HepG2 (cell line): ENCODE measurements around the gene SEMA3B. TPM values are rescaled to one million over a fixed set of nuclear protein-coding genes. Genes with fewer than 3 reads are reported as not detected.

Source experiments
- ATF7 ChIP-seq, 2 experiments: fragments of 450-650 bp in 1 of 2; sonication (generic) in 1 of 2; formaldehyde crosslinking in 1 of 2; IDR thresholded peaks; 2 replicates each; pipeline versions ENCODE4 v1.4.0 to v1.6.1; 2016 to 2020; ENCODE audit warnings: antibody characterized with exemption in 1 of 2, mild to moderate bottlenecking in 1 of 2, missing genetic modification reagents in 1 of 2
- BCL3 ChIP-seq: sonication (generic); formaldehyde crosslinking; IDR thresholded peaks from 2 replicates; pipeline ENCODE4 v1.5.1; 2020; ENCODE audit warnings: mild to moderate bottlenecking, missing genetic modification reagents, moderate library complexity
- ERF ChIP-seq: IDR thresholded peaks from 2 replicates; pipeline ENCODE4 v1.6.1; 2018; ENCODE audit warnings: missing biosample characterization, missing genetic modification reagents
- NCOR1 ChIP-seq: fragments of 200-600 bp; sonication (generic); IDR thresholded peaks from 2 replicates; pipeline ENCODE4 v1.7.0; 2017; ENCODE audit warnings: antibody characterized with exemption, low read length, borderline replicate concordance
- NKX3-1 ChIP-seq: sonication (generic); formaldehyde crosslinking; IDR thresholded peaks from 2 replicates; pipeline ENCODE4 v1.5.0; 2020; ENCODE audit warnings: missing genetic modification reagents
- PCBP2 ChIP-seq: fragments of 200-400 bp; formaldehyde crosslinking; optimal IDR thresholded peaks from 2 replicates; pipeline ENCODE3; 2018; ENCODE audit warnings: low read length, low read depth; ENCODE audit not compliant: poor library complexity, severe bottlenecking
- PLRG1 ChIP-seq: fragments of 450-650 bp; conservative IDR thresholded peaks from 2 replicates; pipeline ENCODE4 v1.6.1; 2016
- POLR2AphosphoS2 ChIP-seq: IDR thresholded peaks from 2 replicates; pipeline ENCODE4 v1.6.1; 2011; ENCODE audit warnings: low read depth, low read length, improper control_type of control experiment
- RERE ChIP-seq: IDR thresholded peaks from 2 replicates; pipeline ENCODE4 v1.6.1; 2016; ENCODE audit warnings: low read depth, missing genetic modification reagents, missing compliant biosample characterization
- RNF2 ChIP-seq: fragments of 450-650 bp; conservative IDR thresholded peaks from 2 replicates; pipeline ENCODE4 v1.6.1; 2016; ENCODE audit warnings: low read depth
- TCF7L2 ChIP-seq: IDR thresholded peaks from 2 replicates; pipeline ENCODE4 v1.6.1; 2011; ENCODE audit warnings: mild to moderate bottlenecking, low read depth, low read length, moderate library complexity
- ZBTB3 ChIP-seq: sonication (generic); formaldehyde crosslinking; IDR thresholded peaks from 2 replicates; pipeline ENCODE4 v1.4.0; 2020; ENCODE audit warnings: low read depth, mild to moderate bottlenecking, moderate library complexity, missing genetic modification reagents, borderline replicate concordance
- ZHX2 ChIP-seq, 2 experiments: sonication (generic) in 1 of 2; formaldehyde crosslinking in 1 of 2; IDR thresholded peaks; 2 replicates each; pipeline versions ENCODE4 v1.6.1 to v1.9.0; 2014 to 2022; ENCODE audit warnings: antibody characterized with exemption in 1 of 2, borderline replicate concordance in 1 of 2, inconsistent platforms in 1 of 2, low read depth in 1 of 2, missing genetic modification reagents in 1 of 2
- ZNF530 ChIP-seq: sonication (generic); formaldehyde crosslinking; IDR thresholded peaks from 2 replicates; pipeline ENCODE4 v1.5.0; 2020; ENCODE audit warnings: low read depth, mild to moderate bottlenecking, missing genetic modification reagents
- ZNF605 ChIP-seq: sonication (generic); formaldehyde crosslinking; IDR thresholded peaks from 2 replicates; pipeline ENCODE4 v1.8.0; 2022; ENCODE audit warnings: mild to moderate bottlenecking, missing genetic modification reagents
- ZNF841 ChIP-seq: sonication (generic); formaldehyde crosslinking; IDR thresholded peaks from 2 replicates; pipeline ENCODE4 v1.8.1; 2023; ENCODE audit warnings: missing genetic modification reagents, borderline replicate concordance
- polyA plus RNA-seq, 8 experiments: library from polyadenylated mRNA; depleted of rRNA in 3 of 8; stranded (reverse) in 7 of 8; unstranded in 1 of 8; fragments of >200 nt; fragmentation: Illumina TruSeq in 4 of 8; extraction: Trizol in 4 of 8; gene quantifications; 2 replicates each; pipeline versions ENCODE4 v1.2.1 to v1.2.3, GENCODE V29; 2011 to 2016; ENCODE audit warnings: low read depth in 4 of 8, missing spikeins in 1 of 8, mixed read lengths in 1 of 8; ENCODE audit not compliant: insufficient read depth in 1 of 8
- total RNA-seq, 5 experiments: library from RNA; depleted of rRNA; stranded (reverse); fragments of >200 nt; fragmentation: Illumina TruSeq; extraction: Trizol; gene quantifications; 2 replicates each; pipeline ENCODE4 v1.2.3, GENCODE V29; 2016; ENCODE audit warnings: low read depth in 1 of 5

Gene SEMA3B
- total and polyA plus RNA-seq, 2 of the 13 experiments (the other 11 are each of a cell fraction or from before 2014, with no cell fraction given) = 93.2 to 158 TPM

GRCh38 chr3:50303013-50303815, 34.3 kb downstream of the SEMA3B start, which contains the start of gene HYAL1 (continued):
- TF ChIP-seq ZHX2 (IDR thresholded peaks at IDR 0.05; ENCODE audit: low read depth) (no peak), ZHX2 (CRISPR knock-in tag; IDR thresholded peaks at IDR 0.05; ENCODE audit: borderline replicate concordance) (no peak), RNF2 (no peak), PLRG1 (no peak), POLR2AphosphoS2 (no peak), BCL3 (no peak), ERF (CRISPR knock-in tag) (peak; percentile 70), NCOR1 (no peak; the same call in 1 of the 2 replicates), ZNF530 (CRISPR knock-in tag) (no peak), TCF7L2 (no peak), RERE (CRISPR knock-in tag) (no peak), NKX3-1 (CRISPR knock-in tag) (no peak), ZNF841 (CRISPR knock-in tag) (no peak), ZNF605 (CRISPR knock-in tag) (peak; percentile 94; the same call in 1 of the 2 replicates), PCBP2 (no peak), ATF7 (IDR thresholded peaks at IDR 0.05) (no peak), ATF7 (CRISPR knock-in tag; IDR thresholded peaks at IDR 0.05) (no peak; the same call in 1 of the 2 replicates), ZBTB3 (CRISPR knock-in tag) (no peak)
